WTC11 (cell line): ENCODE results near the gene B3GNT7. TPM values are rescaled to one million over a fixed set of nuclear protein-coding genes. Genes with fewer than 3 reads are reported as not detected.

ENCODE experiments used
- ATAC-seq: fragments of 200-7000 bp; cut with Tn5 transposase; 2 replicates; pipeline ENCODE4 v1.10.0; 2021; ENCODE audit warnings: mild to moderate bottlenecking, moderate library complexity
- CTCF ChIA-PET: fragments of 300-600 bp; sonication (Branson Sonifier 250); formaldehyde crosslinking; loops from one replicate; lab custom pipeline; 2021; ENCODE audit warnings: antibody characterized with exemption; lab: Charles Lee
- POLR2A ChIA-PET: fragments of 350-600 bp; sonication (Branson Sonifier 250); formaldehyde crosslinking; loops from one replicate; lab custom pipeline; 2021; ENCODE audit warnings: antibody characterized with exemption; lab: Charles Lee
- DNase-seq: peaks from one replicate; pipeline ENCODE4 v3.0.0; 2021; ENCODE audit warnings: low spot score
- H3K27ac Mint-ChIP-seq: 2 replicates; pipeline ENCODE4 v1.8.0; 2021; ENCODE audit warnings: mixed read lengths
- H3K27me3 Mint-ChIP-seq: 2 replicates; pipeline ENCODE4 v1.8.0; 2021; ENCODE audit warnings: low read depth, mild to moderate bottlenecking, moderate library complexity, mixed read lengths
- H3K36me3 Mint-ChIP-seq: 2 replicates; pipeline ENCODE4 v1.8.0; 2021; ENCODE audit warnings: mixed read lengths
- H3K4me1 Mint-ChIP-seq: 2 replicates; pipeline ENCODE4 v1.8.0; 2022; ENCODE audit warnings: mixed read lengths
- H3K4me3 Mint-ChIP-seq: 2 replicates; pipeline ENCODE4 v1.8.0; 2021; ENCODE audit warnings: mild to moderate bottlenecking, moderate library complexity, mixed read lengths
- H3K9me3 Mint-ChIP-seq: 2 replicates; pipeline ENCODE4 v1.8.0; 2021; ENCODE audit warnings: mixed read lengths
- CTCF ChIP-seq: fragments of 200-600 bp; IDR thresholded peaks from 2 replicates; pipeline ENCODE4 v1.8.0; 2022; ENCODE audit warnings: antibody characterized with exemption
- ESRRA ChIP-seq: sonication (generic); formaldehyde crosslinking; IDR thresholded peaks from 2 replicates; pipeline ENCODE4 v1.8.1; 2022; ENCODE audit warnings: mild to moderate bottlenecking, missing genetic modification reagents, borderline replicate concordance
- ETV6 ChIP-seq: sonication (generic); formaldehyde crosslinking; IDR thresholded peaks from 2 replicates; pipeline ENCODE4 v1.8.1; 2022; ENCODE audit warnings: mild to moderate bottlenecking, missing genetic modification reagents
- FOXP4 ChIP-seq: sonication (generic); formaldehyde crosslinking; IDR thresholded peaks from 2 replicates; pipeline ENCODE4 v1.8.0; 2022; ENCODE audit warnings: mild to moderate bottlenecking, missing genetic modification reagents
- GTF2I ChIP-seq: fragments of 250-450 bp; sonication (Bioruptor Pico); conservative IDR thresholded peaks from 2 replicates; pipeline ENCODE4 v1.4.0; 2021; ENCODE audit warnings: mild to moderate bottlenecking
- HMGXB4 ChIP-seq: sonication (generic); formaldehyde crosslinking; IDR thresholded peaks from 2 replicates; pipeline ENCODE4 v1.8.1; 2023; ENCODE audit warnings: mild to moderate bottlenecking, moderate library complexity, missing genetic modification reagents
- JUN ChIP-seq: sonication (generic); formaldehyde crosslinking; IDR thresholded peaks from 2 replicates; pipeline ENCODE4 v1.8.0; 2023; ENCODE audit warnings: mild to moderate bottlenecking, missing genetic modification reagents
- MYBL2 ChIP-seq: sonication (generic); formaldehyde crosslinking; IDR thresholded peaks from 2 replicates; pipeline ENCODE4 v1.8.1; 2023; ENCODE audit warnings: mild to moderate bottlenecking, moderate library complexity, missing genetic modification reagents
- SP1 ChIP-seq: sonication (generic); formaldehyde crosslinking; conservative IDR thresholded peaks from 2 replicates; pipeline ENCODE4 v1.8.1; 2022; ENCODE audit warnings: missing genetic modification reagents
- ZNF416 ChIP-seq: fragments of 250-450 bp; sonication (Bioruptor Pico); IDR thresholded peaks from 2 replicates; pipeline ENCODE4 v1.9.0; 2021; ENCODE audit warnings: mild to moderate bottlenecking, inconsistent platforms
- ZNF423 ChIP-seq: fragments of 250-450 bp; sonication (Bioruptor Pico); IDR thresholded peaks from 2 replicates; pipeline ENCODE4 v2.1.2; 2022; ENCODE audit warnings: mild to moderate bottlenecking, moderate library complexity
- ZNF532 ChIP-seq: fragments of 250-450 bp; sonication (Bioruptor Pico); IDR thresholded peaks from 2 replicates; pipeline ENCODE4 v1.9.0; 2021; ENCODE audit warnings: mild to moderate bottlenecking, borderline replicate concordance
- ZNF671 ChIP-seq: fragments of 250-450 bp; sonication (Bioruptor Pico); IDR thresholded peaks from 2 replicates; pipeline ENCODE4 v1.8.0; 2021; ENCODE audit warnings: mild to moderate bottlenecking
- total RNA-seq: library from RNA; stranded (reverse); gene quantifications from 3 replicates; pipeline ENCODE4 v1.2.3, GENCODE V29; 2021
- TF ChIP-seq, protein P1 (sequence below): sonication (generic); formaldehyde crosslinking; IDR thresholded peaks from 2 replicates; pipeline ENCODE4 v1.8.1; 2023; ENCODE audit warnings: mild to moderate bottlenecking, missing genetic modification reagents, moderate library complexity

Gene B3GNT7
- total RNA-seq, 1 experiment from 2014 or later: 151 TPM

GRCh38 chr2:231347081-231347480 is 48.4 kb upstream of the B3GNT7 start:
- H3K4me3 Mint-ChIP-seq: no peak overlapping the region
- CTCF ChIA-PET: interaction anchor here (0.6 to 1.0 kb wide), 3 partner anchors 9 to 105 kb away, joined by 3 to 9 read pairs (median 3); no protein-coding TSS in a partner anchor
- TF ChIP-seq, protein P1, sequence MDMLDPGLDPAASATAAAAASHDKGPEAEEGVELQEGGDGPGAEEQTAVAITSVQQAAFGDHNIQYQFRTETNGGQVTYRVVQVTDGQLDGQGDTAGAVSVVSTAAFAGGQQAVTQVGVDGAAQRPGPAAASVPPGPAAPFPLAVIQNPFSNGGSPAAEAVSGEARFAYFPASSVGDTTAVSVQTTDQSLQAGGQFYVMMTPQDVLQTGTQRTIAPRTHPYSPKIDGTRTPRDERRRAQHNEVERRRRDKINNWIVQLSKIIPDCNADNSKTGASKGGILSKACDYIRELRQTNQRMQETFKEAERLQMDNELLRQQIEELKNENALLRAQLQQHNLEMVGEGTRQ (CRISPR knock-in tag): no peak
- TF ChIP-seq SP1 (CRISPR knock-in tag) (no peak), ETV6 (CRISPR knock-in tag) (no peak), ZNF532 (CRISPR knock-in tag) (no peak), ESRRA (CRISPR knock-in tag) (no peak), ZNF671 (CRISPR knock-in tag) (no peak)
- TF ChIP-seq, all 79 proteins: peak for 0
- POLR2A ChIA-PET: interaction anchor here (0.9 kb wide), 1 partner anchor 93 kb away, joined by 3 read pairs; no protein-coding TSS in a partner anchor
- Mint-ChIP-seq H3K9me3 (no peaks in the 10 kb centered on the region), H3K4me1 (peaks cover 19% of the 10 kb centered on the region), H3K36me3 (peaks cover 6% of the 10 kb centered on the region), H3K27me3 (no peaks in the 10 kb centered on the region), H3K27ac (no peak overlapping the region)
- no peak for DNase-seq
- no peak for ATAC-seq

GRCh38 chr2:231347638-231348037 is 47.9 kb upstream of the B3GNT7 start:
- no peaks in the 10 kb centered on the region for H3K27me3 Mint-ChIP-seq
- TF ChIP-seq FOXP4 (CRISPR knock-in tag) (no peak), ETV6 (CRISPR knock-in tag) (no peak), ZNF416 (CRISPR knock-in tag) (no peak), HMGXB4 (no peak), GTF2I (CRISPR knock-in tag) (no peak), CTCF (no peak), ZNF423 (no peak), JUN (no peak), MYBL2 (no peak)
- TF ChIP-seq, protein P1 (CRISPR knock-in tag): no peak
- H3K27ac Mint-ChIP-seq: no peak overlapping the region
- no peak overlapping the region for H3K4me3 Mint-ChIP-seq
- H3K9me3 Mint-ChIP-seq: no peaks in the 10 kb centered on the region
- ChIA-PET POLR2A (interaction anchor here (0.9 kb wide), 1 partner anchor 93 kb away, joined by 3 read pairs; no protein-coding TSS in a partner anchor), CTCF (interaction anchor here (0.8 to 1.0 kb wide), 2 partner anchors 9 to 104 kb away, joined by 3 read pairs; no protein-coding TSS in a partner anchor)
- H3K4me1 Mint-ChIP-seq: peaks cover 14% of the 10 kb centered on the region
- peaks cover 6% of the 10 kb centered on the region for H3K36me3 Mint-ChIP-seq
- no peak for DNase-seq
- ATAC-seq: no peak
